Measurements from ENCODE around the gene NAV2. TPM values are rescaled to one million over a fixed set of nuclear protein-coding genes. Genes with fewer than 3 reads are reported as not detected.

The NAV2 gene
- total and polyA plus RNA-seq, 7 donors = 1.2 to 62.6 (median 22.1) TPM

DNA sequence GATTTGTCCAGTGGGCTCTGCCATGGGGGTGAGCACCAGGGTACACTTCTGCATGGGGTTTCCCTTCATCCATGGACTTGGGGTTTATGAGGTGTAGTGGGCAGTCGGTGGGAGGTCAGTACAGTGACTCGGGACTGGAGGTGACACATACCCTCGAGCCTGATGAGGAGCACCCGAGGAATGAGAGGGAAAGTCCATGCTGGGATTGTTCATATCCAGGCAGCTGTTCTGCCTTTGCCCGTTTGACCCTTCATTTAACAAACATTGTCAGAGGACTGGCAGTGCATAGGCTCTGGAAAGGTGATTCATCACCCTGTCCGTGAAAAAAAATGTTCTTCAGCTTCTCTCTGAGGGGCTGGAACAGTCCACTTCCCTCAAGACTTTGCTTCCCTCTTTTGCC is 2.7 kb downstream of the NAV2 start:
- Histone ChIP-seq H3K4me1 (peaks cover 0 to 84% (median 74%) of the 10 kb centered on the region in 4 donors), H3K27ac (peak overlapping the region; percentile 93 to 98 (median 96)), H3K9me3 (no peaks in the 10 kb centered on the region), H3K36me3 (no peaks in the 10 kb centered on the region), H3K27me3 (no peaks in the 10 kb centered on the region), H3K4me3 (peak overlapping the region; percentile 62 to 85 (median 72))
- intact Hi-C loops (cut with DNase I) = no loop called here
- no peak for DNase-seq
- TF ChIP-seq POLR2AphosphoS5 (IDR thresholded peaks at IDR 0.05) = peak in 2 of 4 donors; percentile 22 to 57
- peak in 1 of 4 donors; percentile 55 for TF ChIP-seq EP300 (IDR thresholded peaks at IDR 0.05)
- TF ChIP-seq POLR2A (IDR thresholded peaks at IDR 0.05) = no peak
- 49 to 55% methylated on average over 6 of the region's 6 CpGs for WGBS, 2 donors

DNA sequence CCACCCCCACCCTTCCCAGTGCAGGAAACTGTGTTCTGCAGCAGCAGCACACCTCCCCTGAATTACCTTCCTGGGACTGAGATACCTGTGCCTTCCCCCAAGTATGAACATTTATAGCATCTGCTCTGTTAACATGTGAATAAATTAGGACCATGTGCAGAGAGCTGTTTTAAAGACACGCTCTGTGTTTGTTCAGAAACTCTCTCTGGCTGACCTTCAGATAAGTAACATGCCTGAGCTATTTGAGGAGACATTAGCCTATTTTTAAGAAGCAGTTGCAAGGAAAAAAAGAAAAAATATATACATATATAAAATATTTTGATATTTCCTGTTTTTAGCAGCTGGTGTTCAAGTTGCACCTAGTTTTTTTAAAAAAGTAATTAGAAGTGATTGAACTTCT is 5.4 kb downstream of the NAV2 start:
- WGBS, 2 donors = 73 to 85% methylated on average over 1 of the region's 1 CpG
- Histone ChIP-seq H3K4me3 (no peak overlapping the region), H3K4me1 (peaks cover 0 to 79% (median 68%) of the 10 kb centered on the region in 4 donors), H3K27ac (peak overlapping the region; percentile 93 to 98 (median 96)), H3K27me3 (no peaks in the 10 kb centered on the region), H3K9me3 (no peaks in the 10 kb centered on the region), H3K36me3 (no peaks in the 10 kb centered on the region)
- DNase-seq = no peak
- intact Hi-C loops (cut with DNase I) = no loop called here
- TF ChIP-seq, protein P1, sequence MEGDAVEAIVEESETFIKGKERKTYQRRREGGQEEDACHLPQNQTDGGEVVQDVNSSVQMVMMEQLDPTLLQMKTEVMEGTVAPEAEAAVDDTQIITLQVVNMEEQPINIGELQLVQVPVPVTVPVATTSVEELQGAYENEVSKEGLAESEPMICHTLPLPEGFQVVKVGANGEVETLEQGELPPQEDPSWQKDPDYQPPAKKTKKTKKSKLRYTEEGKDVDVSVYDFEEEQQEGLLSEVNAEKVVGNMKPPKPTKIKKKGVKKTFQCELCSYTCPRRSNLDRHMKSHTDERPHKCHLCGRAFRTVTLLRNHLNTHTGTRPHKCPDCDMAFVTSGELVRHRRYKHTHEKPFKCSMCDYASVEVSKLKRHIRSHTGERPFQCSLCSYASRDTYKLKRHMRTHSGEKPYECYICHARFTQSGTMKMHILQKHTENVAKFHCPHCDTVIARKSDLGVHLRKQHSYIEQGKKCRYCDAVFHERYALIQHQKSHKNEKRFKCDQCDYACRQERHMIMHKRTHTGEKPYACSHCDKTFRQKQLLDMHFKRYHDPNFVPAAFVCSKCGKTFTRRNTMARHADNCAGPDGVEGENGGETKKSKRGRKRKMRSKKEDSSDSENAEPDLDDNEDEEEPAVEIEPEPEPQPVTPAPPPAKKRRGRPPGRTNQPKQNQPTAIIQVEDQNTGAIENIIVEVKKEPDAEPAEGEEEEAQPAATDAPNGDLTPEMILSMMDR (IDR thresholded peaks at IDR 0.05) = no peak
- TF ChIP-seq POLR2A (IDR thresholded peaks at IDR 0.05) (no peak), POLR2AphosphoS5 (IDR thresholded peaks at IDR 0.05) (no peak), EP300 (IDR thresholded peaks at IDR 0.05) (no peak)

DNA sequence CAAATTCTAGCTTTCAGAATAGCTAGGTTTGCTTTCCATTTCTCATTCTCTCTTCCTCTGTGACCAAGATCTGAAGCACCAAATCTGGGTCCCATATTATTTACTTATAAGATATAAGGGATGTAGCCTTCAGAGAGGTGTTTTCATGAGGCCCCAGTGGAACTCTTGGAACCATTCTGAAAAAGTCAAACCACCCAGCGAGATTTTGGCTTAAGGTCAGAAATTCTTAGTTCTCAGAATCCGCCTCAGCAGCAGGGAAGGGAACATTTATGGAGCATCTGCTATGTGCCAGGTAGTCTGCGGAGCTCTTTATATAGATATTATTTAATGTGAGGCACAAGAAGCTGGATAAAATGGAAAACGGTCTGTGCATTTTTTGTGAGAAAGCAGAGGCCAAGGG is 6.3 kb downstream of the NAV2 start:
- no peak for DNase-seq
- H3K4me3 ChIP-seq = no peak overlapping the region
- H3K4me1 ChIP-seq = peaks cover 0 to 81% (median 74%) of the 10 kb centered on the region in 4 donors
- no peak for TF ChIP-seq POLR2A (IDR thresholded peaks at IDR 0.05)
- no peak for TF ChIP-seq EP300 (IDR thresholded peaks at IDR 0.05)
- TF ChIP-seq POLR2AphosphoS5 (IDR thresholded peaks at IDR 0.05) = no peak
- TF ChIP-seq, protein P1 (IDR thresholded peaks at IDR 0.05) = no peak
- H3K27me3 ChIP-seq = no peaks in the 10 kb centered on the region
- WGBS, 2 donors = 86 to 94% methylated on average over 4 of the region's 4 CpGs
- H3K9me3 ChIP-seq = no peaks in the 10 kb centered on the region
- H3K27ac ChIP-seq = peak overlapping the region; percentile 93 to 98 (median 96)
- no peaks in the 10 kb centered on the region for H3K36me3 ChIP-seq
- intact Hi-C loops (cut with DNase I) = no loop called here

DNA sequence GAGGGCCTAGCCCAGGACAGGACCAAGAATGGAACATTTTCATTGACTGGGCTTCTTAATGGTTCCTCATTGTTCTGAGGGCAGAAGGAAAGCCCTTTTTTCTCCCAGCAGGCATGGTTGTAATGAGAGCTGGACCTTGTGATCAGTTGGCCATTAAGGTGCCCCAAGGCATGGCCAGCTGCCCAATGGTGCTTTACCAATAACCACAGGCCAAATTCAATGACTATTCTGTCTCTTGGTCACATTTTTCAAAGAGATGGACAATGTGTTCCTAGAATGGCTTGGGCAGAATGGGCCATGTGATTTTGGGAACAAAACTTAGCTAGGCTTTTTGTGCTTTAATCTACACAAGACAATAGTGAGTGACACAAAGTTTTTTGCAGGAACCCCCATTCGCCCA is 7.3 kb downstream of the NAV2 start:
- intact Hi-C loops (cut with DNase I) = no loop called here
- Histone ChIP-seq H3K27ac (peak overlapping the region; percentile 93 to 98 (median 96)), H3K9me3 (no peaks in the 10 kb centered on the region), H3K4me1 (peaks cover 0 to 88% (median 77%) of the 10 kb centered on the region in 4 donors), H3K36me3 (no peaks in the 10 kb centered on the region), H3K4me3 (no peak overlapping the region), H3K27me3 (no peaks in the 10 kb centered on the region)
- 81 to 85% methylated on average over 1 of the region's 1 CpG for WGBS, 2 donors
- TF ChIP-seq, protein P1 (IDR thresholded peaks at IDR 0.05) = no peak
- TF ChIP-seq EP300 (IDR thresholded peaks at IDR 0.05) = no peak
- TF ChIP-seq POLR2A (IDR thresholded peaks at IDR 0.05) = no peak
- TF ChIP-seq POLR2AphosphoS5 (IDR thresholded peaks at IDR 0.05) = peak in 1 of 4 donors; percentile 10
- DNase-seq = no peak

DNA sequence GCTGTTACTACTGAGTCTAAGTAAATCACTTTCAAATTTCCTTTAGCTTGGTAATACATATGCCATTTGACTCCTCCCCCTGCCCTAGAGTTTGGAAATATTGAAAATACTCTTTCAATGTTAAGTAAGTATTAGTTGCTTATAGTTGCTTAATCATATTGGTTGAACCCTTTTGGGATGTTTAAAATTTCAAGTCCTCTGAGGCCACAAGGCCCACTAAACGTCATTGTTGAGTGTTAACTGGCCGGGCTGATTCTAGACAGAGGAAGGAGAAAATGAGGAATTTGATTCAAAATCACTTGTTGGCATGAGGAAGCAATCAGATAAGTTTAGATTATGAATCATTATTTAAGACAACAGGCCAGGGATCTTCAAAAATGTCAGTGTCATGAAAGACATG is 8.5 kb downstream of the NAV2 start:
- Histone ChIP-seq H3K27ac (peak overlapping the region in 3 of 4 donors; percentile 73 to 98 (median 97)), H3K9me3 (no peaks in the 10 kb centered on the region), H3K4me1 (peaks cover 0 to 88% (median 78%) of the 10 kb centered on the region in 4 donors), H3K27me3 (no peaks in the 10 kb centered on the region), H3K36me3 (no peaks in the 10 kb centered on the region), H3K4me3 (no peak overlapping the region)
- DNase-seq = no peak
- TF ChIP-seq, protein P1 (IDR thresholded peaks at IDR 0.05) = no peak
- TF ChIP-seq POLR2AphosphoS5 (IDR thresholded peaks at IDR 0.05) (no peak), EP300 (IDR thresholded peaks at IDR 0.05) (no peak), POLR2A (IDR thresholded peaks at IDR 0.05) (no peak)
- 70 to 87% methylated on average over 2 of the region's 2 CpGs for WGBS, 2 donors
- intact Hi-C loops (cut with DNase I) = no loop called here
